GM12878 (cell line): Measurements from ENCODE around the gene ASIC2. TPM values are rescaled to one million over a fixed set of nuclear protein-coding genes. Genes with fewer than 3 reads are reported as not detected.

Source experiments
- ATAC-seq: fragments of 200-7000 bp; cut with Tn5 transposase; 3 replicates; pipeline ENCODE4 v1.9.1; 2020; ENCODE audit warnings: mild to moderate bottlenecking, moderate library complexity
- BruUV-seq: library from RNA; stranded (reverse); fragments of 400-500 nt; replicated peaks from 2 replicates; lab custom pipeline; 2021; lab: Mats Ljungman, UMichigan
- CTCF ChIA-PET: fragments of 300-600 bp; sonication (Branson Sonifier 250); formaldehyde crosslinking; extraction: SDS; loops from one replicate; lab custom pipeline; 2021; ENCODE audit warnings: inconsistent platforms; lab: Yijun Ruan, JAX
- POLR2A ChIA-PET: fragments of 350-600 bp; formaldehyde crosslinking; extraction: SDS; loops from one replicate; lab custom pipeline; 2021; ENCODE audit warnings: inconsistent platforms; lab: Charles Lee
- RAD21 ChIA-PET: fragments of 300-600 bp; sonication (Branson Sonifier 250); formaldehyde crosslinking; loops from one replicate; lab custom pipeline; 2023; ENCODE audit warnings: antibody characterized with exemption; ENCODE audit not compliant: unreplicated experiment; lab: Charles Lee
- SMC1A ChIA-PET: fragments of 300-600 bp; sonication (Branson Sonifier 250); formaldehyde crosslinking; loops from one replicate; lab custom pipeline; 2023; ENCODE audit not compliant: unreplicated experiment, uncharacterized antibody; lab: Charles Lee
- DNase-seq: peaks from one replicate; pipeline ENCODE4 v3.0.0-alpha.2; 2011; ENCODE audit warnings: low read depth, low spot score
- FAIRE-seq: peaks from 3 replicates; lab custom pipeline; 2011; peaks lifted over from hg19 to GRCh38; lab: Jason Lieb, UNC
- H2AFZ ChIP-seq: 2 replicates; pipeline ENCODE4 v1.6.0; 2011; ENCODE audit warnings: low read depth, low read length, control low read depth; ENCODE audit not compliant: control insufficient read depth
- H3K27ac ChIP-seq: 2 replicates; pipeline ENCODE4 v1.5.1; 2011; ENCODE audit warnings: control low read depth; ENCODE audit not compliant: control insufficient read depth, insufficient read depth
- H3K27me3 ChIP-seq, 2 experiments: replicated peaks in 1 of 2; 2 replicates each; pipeline versions ENCODE4 v1.6.0 to v1.6.1; 2011; ENCODE audit warnings: low read length in 1 of 2; ENCODE audit not compliant: control insufficient read depth in 2 of 2, insufficient read depth in 2 of 2
- H3K36me3 ChIP-seq, 2 experiments: 2 replicates each; pipeline ENCODE4 v1.5.1; 2011; ENCODE audit warnings: low read length in 1 of 2; ENCODE audit not compliant: control insufficient read depth in 2 of 2, insufficient read depth in 2 of 2
- H3K4me1 ChIP-seq: 2 replicates; pipeline ENCODE4 v1.6.1; 2011; ENCODE audit warnings: mild to moderate bottlenecking, low read length, moderate library complexity, mixed read lengths; ENCODE audit not compliant: control insufficient read depth, insufficient read depth
- H3K4me2 ChIP-seq: 2 replicates; pipeline ENCODE4 v1.6.0; 2011; ENCODE audit warnings: control low read depth; ENCODE audit not compliant: control insufficient read depth, insufficient read depth
- H3K4me3 ChIP-seq: fragments of 200-600 bp; sonication (generic); 2 replicates; pipeline ENCODE4 v1.5.1; 2016
- H3K79me2 ChIP-seq: 2 replicates; pipeline ENCODE4 v1.6.0; 2011; ENCODE audit warnings: low read length; ENCODE audit not compliant: control insufficient read depth, insufficient read depth
- H3K9ac ChIP-seq: 2 replicates; pipeline ENCODE4 v1.8.0; 2011; ENCODE audit warnings: low read length, control low read depth, mixed read lengths; ENCODE audit not compliant: control insufficient read depth, insufficient read depth
- H3K9me3 ChIP-seq: replicated peaks from 3 replicates; pipeline ENCODE4 v1.5.1; 2011; ENCODE audit warnings: mild to moderate bottlenecking, low read length; ENCODE audit not compliant: control insufficient read depth, insufficient read depth
- H4K20me1 ChIP-seq: 2 replicates; pipeline ENCODE4 v1.6.0; 2011; ENCODE audit not compliant: control insufficient read depth, insufficient read depth
- ATF2 ChIP-seq: IDR thresholded peaks from 2 replicates; pipeline ENCODE4 v1.6.1; 2012; ENCODE audit warnings: low read length, inconsistent platforms
- BHLHE40 ChIP-seq, 2 experiments: fragments of 450-650 bp in 1 of 2; IDR thresholded peaks; 2 replicates each; pipeline ENCODE4 v1.6.1; 2011 to 2017; ENCODE audit warnings: low read depth in 2 of 2, borderline replicate concordance in 1 of 2, improper control_type of control experiment in 1 of 2, low read length in 1 of 2, mild to moderate bottlenecking in 1 of 2
- E4F1 ChIP-seq: fragments of 450-650 bp; IDR thresholded peaks from 2 replicates; pipeline ENCODE4 v1.6.1; 2018; ENCODE audit warnings: borderline replicate concordance, mild to moderate bottlenecking; ENCODE audit not compliant: partially characterized antibody
- FOS ChIP-seq: IDR thresholded peaks from 3 replicates; pipeline ENCODE4 v1.6.1; 2011; ENCODE audit warnings: borderline replicate concordance; ENCODE audit not compliant: insufficient read length; ENCODE audit errors: extremely low read depth
- IRF3 ChIP-seq: fragments of 450-650 bp; IDR thresholded peaks from 2 replicates; pipeline ENCODE4 v1.6.1; 2014; ENCODE audit warnings: mild to moderate bottlenecking
- KAT2A ChIP-seq: conservative IDR thresholded peaks from 2 replicates; pipeline ENCODE4 v1.6.1; 2011; ENCODE audit warnings: low read depth, low read length; ENCODE audit not compliant: control insufficient read depth
- POU2F2 ChIP-seq: IDR thresholded peaks from 3 replicates; pipeline ENCODE4 v1.6.1; 2011; ENCODE audit warnings: low read depth, mild to moderate bottlenecking, low read length, borderline replicate concordance
- SMAD1 ChIP-seq: fragments of 450-650 bp; IDR thresholded peaks from 2 replicates; pipeline ENCODE4 v1.6.1; 2018; ENCODE audit warnings: mild to moderate bottlenecking, low read depth; ENCODE audit not compliant: partially characterized antibody
- SMARCA5 ChIP-seq: fragments of 450-650 bp; IDR thresholded peaks from 2 replicates; pipeline ENCODE4 v1.6.1; 2017; ENCODE audit warnings: mild to moderate bottlenecking
- STAT1 ChIP-seq: fragments of 450-650 bp; conservative IDR thresholded peaks from 2 replicates; pipeline ENCODE4 v1.6.1; 2014; ENCODE audit warnings: antibody characterized with exemption, mild to moderate bottlenecking
- USF2 ChIP-seq: IDR thresholded peaks from 2 replicates; pipeline ENCODE4 v1.6.1; 2011; ENCODE audit warnings: low read depth, low read length, improper control_type of control experiment, borderline replicate concordance
- ZBTB40 ChIP-seq: fragments of 450-650 bp; IDR thresholded peaks from 2 replicates; pipeline ENCODE4 v1.6.1; 2016; ENCODE audit warnings: mild to moderate bottlenecking, moderate library complexity, borderline replicate concordance
- ZNF207 ChIP-seq: fragments of 450-650 bp; IDR thresholded peaks from 2 replicates; pipeline ENCODE4 v1.6.1; 2014; ENCODE audit warnings: antibody characterized with exemption, mild to moderate bottlenecking, borderline replicate concordance
- ZNF622 ChIP-seq: fragments of 450-650 bp; IDR thresholded peaks from 2 replicates; pipeline ENCODE4 v1.6.1; 2017; ENCODE audit warnings: mild to moderate bottlenecking, inconsistent platforms
- WGBS: methylation state at CpG from one replicate; pipeline ENCODE4 v1.1.6; 2016; ENCODE audit warnings: low lambda C conversion rate; ENCODE audit not compliant: insufficient replicate concordance, insufficient coverage; ENCODE audit errors: missing lambda C conversion rate; 5-methylcytosine and 5-hydroxymethylcytosine counted together
- in situ Hi-C: fragments of 300-500 bp; cut with MboI; formaldehyde crosslinking; loops from 9 replicates; pipeline ENCODE4 v1.14.3; 2018; ENCODE audit warnings: mixed read lengths
- intact Hi-C: fragments of 100-400 bp; cut with micrococcal nuclease; formaldehyde crosslinking; loops from one replicate; pipeline ENCODE4 v1.14.2; 2022; ENCODE audit not compliant: unreplicated experiment
- polyA plus RNA-seq, 11 experiments: library from polyadenylated mRNA; depleted of rRNA in 4 of 11; unstranded in 6 of 11; stranded (reverse) in 5 of 11; fragments of >200 nt; fragmentation: Nextera tagmentation in 4 of 11; fragmentation: Illumina TruSeq in 1 of 11; extraction: Ambion mirVana in 4 of 11; extraction: Trizol in 1 of 11; gene quantifications; 1 replicate in 1 of 11; 2 replicates in 10 of 11; pipeline versions ENCODE4 v1.2.1 to v1.2.3, GENCODE V29; 2011 to 2016; ENCODE audit warnings: inconsistent platforms in 2 of 11, missing spikeins in 2 of 11, low read depth in 1 of 11
- total RNA-seq, 4 experiments: library from RNA; depleted of rRNA in 3 of 4; stranded (reverse); fragments of >200 nt in 3 of 4; fragmentation: Illumina TruSeq in 1 of 4; extraction: Trizol in 1 of 4; gene quantifications; 2 replicates each; pipeline versions ENCODE4 v1.2.1 to v1.2.3, GENCODE V29; 2013 to 2021

The ASIC2 gene
- total and polyA plus RNA-seq, 10 of the 15 experiments (the other 5 are each of a cell fraction or from before 2014, with no cell fraction given): not detected

- no peaks in the 10 kb centered on the region for H3K9me3 ChIP-seq
- in situ Hi-C loops: no loop called here
- FAIRE-seq (no peak), DNase-seq (no peak), ATAC-seq (no peak)
- ChIA-PET SMC1A (no interaction called here), RAD21 (no interaction called here), CTCF (interaction anchor here (0.8 kb wide), 1 partner anchor 24 kb away, joined by 3 read pairs; no protein-coding TSS in a partner anchor), POLR2A (no interaction called here)
- H3K79me2 ChIP-seq: no peaks in the 10 kb centered on the region
- intact Hi-C loops: no loop called here
- no peak overlapping the region for H3K4me2 ChIP-seq
- no peaks in the 10 kb centered on the region for H4K20me1 ChIP-seq
- no peak overlapping the region for H3K4me3 ChIP-seq
- H3K9ac ChIP-seq: no peak overlapping the region
- no TSS peak for BruUV-seq
- H2AFZ ChIP-seq: no peak overlapping the region
- WGBS: 39% methylated on average over 8 of the region's 8 CpGs
- no peaks in the 10 kb centered on the region for H3K4me1 ChIP-seq
- H3K36me3 ChIP-seq: no peaks in the 10 kb centered on the region
- no peak overlapping the region for H3K27ac ChIP-seq
- H3K27me3 ChIP-seq: peaks cover 3 to 11% of the 10 kb centered on the region in 2 experiments; a peak in 3 of 4 replicates
- no peak for TF ChIP-seq USF2
- no peak for TF ChIP-seq ZNF622
- TF ChIP-seq ATF2: no peak
- TF ChIP-seq FOS: no peak
- no peak for TF ChIP-seq ZNF207
- TF ChIP-seq STAT1: no peak
- TF ChIP-seq ZBTB40: no peak
- no peak for TF ChIP-seq POU2F2
- TF ChIP-seq IRF3: no peak
- no peak for TF ChIP-seq SMAD1
- TF ChIP-seq E4F1: no peak
- TF ChIP-seq BHLHE40 (IDR thresholded peaks at IDR 0.05; ENCODE audit: borderline replicate concordance in 1 of 2, low read depth in 2 of 2, low read length in 1 of 2): no peak
- TF ChIP-seq KAT2A: no peak
- TF ChIP-seq SMARCA5: no peak
Observed at GRCh38 chr17:33290253-33290652, 2.8 kb downstream of the ASIC2 start.
